ENCODE results near the gene SEL1L3.

SEL1L3 gene

DNA sequence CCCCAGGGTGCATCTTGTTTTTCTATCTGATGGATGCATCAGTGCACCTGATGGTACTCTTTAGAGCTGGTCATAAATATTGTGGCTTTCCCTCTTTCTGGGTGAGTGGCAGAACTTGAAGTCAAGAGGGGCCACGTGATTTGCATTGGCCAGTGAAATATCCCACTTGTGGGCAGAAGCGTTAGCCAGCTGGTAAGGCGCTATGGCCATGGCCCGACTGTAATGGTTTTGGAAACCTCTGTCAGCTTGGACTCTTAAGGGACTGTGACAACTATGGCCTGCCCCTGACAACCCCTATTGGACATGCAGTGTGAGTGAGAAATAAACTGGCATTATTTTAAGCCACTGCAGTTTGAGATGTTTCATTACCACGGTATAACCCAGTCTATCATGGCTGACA lies 72.8 kb downstream of the SEL1L3 start:
- DNase-seq (ENCODE audit: low spot score): no peak

- no peak for DNase-seq (ENCODE audit: low spot score)
Measured at GRCh38 chr4:25788703-25789238, 74.0 kb downstream of the SEL1L3 start.

- no peak for DNase-seq (ENCODE audit: low spot score)
Measured at GRCh38 chr4:25786497-25787065, 76.2 kb downstream of the SEL1L3 start.

DNA sequence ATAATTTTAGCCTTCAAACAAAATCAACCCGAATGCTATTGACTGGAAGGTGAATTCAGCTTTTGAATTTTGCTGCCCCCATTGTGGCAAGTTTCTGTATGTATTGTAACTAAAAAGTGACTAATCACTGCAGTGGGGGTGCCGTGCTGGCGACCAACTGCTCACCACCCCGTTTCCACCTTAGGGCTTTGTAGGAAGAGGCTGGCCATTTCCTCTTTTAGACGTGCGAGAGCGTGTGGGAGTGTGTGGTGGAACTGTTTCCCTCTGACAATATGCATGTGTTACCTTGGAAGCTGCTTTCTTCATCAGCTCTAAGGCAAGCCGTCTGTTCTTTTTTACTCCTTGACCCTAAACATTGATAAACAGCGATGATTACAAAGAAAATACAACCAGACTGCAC lies 78.8 kb downstream of the SEL1L3 start:
- DNase-seq (ENCODE audit: low spot score): peak; percentile 6

- DNase-seq (ENCODE audit: low spot score): no peak
Measured at GRCh38 chr4:25783126-25783525, 79.7 kb downstream of the SEL1L3 start.

GRCh38 chr4:25782482-25782881 lies 80.3 kb downstream of the SEL1L3 start:
- no peak for DNase-seq (ENCODE audit: low spot score)

DNA sequence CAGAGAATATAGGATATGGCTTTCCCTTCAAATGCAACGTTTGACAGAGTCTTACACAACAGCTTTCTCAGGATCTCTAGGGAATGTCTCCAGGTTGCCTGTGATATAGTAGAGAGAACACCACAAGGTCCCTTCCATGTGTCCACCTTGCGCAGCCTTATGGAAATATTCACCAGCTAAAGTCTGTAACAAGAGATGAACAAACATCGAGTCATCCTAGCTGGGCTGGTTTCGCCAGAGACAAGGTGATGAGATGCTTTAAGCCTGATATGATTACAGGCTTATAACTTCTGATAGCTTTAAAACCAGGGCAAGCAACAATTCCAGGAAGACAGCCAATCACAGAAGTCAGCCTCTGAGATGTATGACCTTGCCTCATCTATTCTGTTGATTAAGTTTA lies 83.8 kb downstream of the SEL1L3 start:
- no peak for DNase-seq (ENCODE audit: low spot score)

GRCh38 chr4:25776795-25777194 lies 86.0 kb downstream of the SEL1L3 start:
- DNase-seq (ENCODE audit: low spot score): no peak

DNA sequence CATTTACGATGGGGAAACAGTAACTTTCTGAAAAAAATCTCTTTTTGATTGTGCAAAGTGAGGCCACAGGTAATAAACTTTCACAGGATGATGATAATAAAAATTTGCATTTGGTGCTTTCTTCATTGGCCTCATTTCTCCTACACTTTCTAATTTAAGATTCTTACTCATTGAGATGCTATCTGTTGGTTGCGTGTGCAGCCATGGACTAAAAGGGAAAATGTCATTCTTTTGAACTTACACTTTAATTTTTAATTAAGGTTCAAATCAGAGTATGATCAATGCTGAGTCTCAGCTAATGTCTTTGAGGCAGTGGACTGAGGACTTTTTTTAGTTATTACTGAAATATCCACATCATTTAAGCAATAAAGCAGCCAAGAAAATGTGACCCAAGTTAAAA lies 87.6 kb downstream of the SEL1L3 start:
- DNase-seq (ENCODE audit: low spot score): no peak

DNA sequence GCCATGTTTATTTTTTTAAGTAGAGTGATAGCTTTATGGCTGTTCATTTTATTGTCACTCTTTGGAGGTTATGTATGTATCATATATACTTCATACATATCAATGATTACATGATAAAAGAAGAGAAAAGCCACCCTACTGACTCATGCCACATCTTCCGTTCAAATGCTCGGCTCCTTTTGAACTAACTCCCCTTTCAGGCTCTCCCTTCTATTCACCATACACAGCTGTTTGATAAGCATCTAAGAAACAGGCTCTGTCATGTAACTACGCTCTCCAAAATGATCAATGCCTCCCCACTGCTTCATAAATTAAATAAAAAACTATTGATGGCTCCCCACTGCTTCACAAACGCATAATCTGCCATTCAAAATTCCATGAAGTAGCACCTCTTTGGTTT lies 89.4 kb downstream of the SEL1L3 start:
- DNase-seq (ENCODE audit: low spot score): no peak

GRCh38 chr4:25771672-25772071 lies 91.1 kb downstream of the SEL1L3 start:
- no peak for DNase-seq (ENCODE audit: low spot score)

GRCh38 chr4:25770847-25771246 lies 91.9 kb downstream of the SEL1L3 start:
- DNase-seq (ENCODE audit: low spot score): no peak

DNA sequence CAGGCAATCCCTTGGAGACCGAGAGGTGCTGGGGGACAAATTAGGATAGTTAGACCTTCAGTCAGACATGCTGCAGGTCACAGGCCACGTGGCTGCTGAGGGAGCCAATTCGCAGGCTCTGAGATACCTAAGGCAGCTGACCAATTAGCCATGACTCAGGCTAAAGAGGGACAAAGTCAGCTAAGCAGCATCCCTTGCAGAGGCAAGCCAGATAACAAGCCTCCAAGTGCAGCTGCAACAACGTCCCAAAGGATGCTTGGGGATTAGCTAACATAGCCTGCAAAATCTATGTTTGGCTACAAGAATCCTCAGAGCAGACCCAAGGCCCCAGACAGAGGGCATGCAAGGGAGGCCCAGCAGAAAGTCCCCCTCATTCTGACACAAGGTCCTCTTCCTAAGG lies 93.5 kb downstream of the SEL1L3 start:
- DNase-seq (ENCODE audit: low spot score): no peak

DNA sequence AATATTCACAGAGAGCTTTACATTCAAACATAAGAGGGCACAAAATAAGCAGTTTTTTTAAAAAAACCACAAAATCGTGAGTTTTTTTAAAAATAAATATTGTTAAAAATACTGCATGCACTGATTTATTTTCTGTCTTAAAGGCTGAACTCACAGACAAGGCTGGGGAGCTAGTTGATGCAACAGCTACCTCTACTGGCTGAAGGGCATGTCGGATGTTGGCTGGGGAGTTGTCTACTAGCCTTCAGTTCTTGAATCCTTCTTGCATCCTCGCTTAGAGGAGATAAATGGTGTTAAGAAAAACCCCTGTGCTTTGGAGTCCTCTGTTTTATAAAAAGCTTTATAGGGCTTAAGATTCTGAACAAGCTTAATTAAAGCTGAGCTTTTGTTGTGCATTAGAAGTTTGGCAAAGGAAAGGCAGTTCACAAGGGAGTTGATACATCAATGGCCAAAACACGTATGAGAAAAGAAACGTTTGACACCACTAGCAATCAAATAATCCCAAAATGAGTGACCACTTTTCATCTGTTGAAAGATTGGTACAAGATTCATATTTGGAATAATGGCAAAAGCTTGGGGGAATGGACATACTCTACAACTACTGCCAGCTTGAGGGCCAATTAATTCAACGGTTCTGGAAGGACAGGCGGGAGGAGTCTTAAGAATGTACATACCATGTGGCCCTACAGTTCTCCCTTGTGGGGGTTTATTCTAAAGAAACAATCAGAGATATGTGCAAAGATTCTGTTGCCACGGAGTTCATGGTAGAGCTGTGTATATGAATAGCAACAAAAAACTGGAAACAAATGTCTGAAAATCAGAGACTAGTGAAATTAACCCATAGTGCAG lies 94.7 kb downstream of the SEL1L3 start:
- DNase-seq (ENCODE audit: low spot score): peak; percentile 24

GRCh38 chr4:25760518-25761157 lies 102.2 kb downstream of the SEL1L3 start:
- DNase-seq (ENCODE audit: low spot score): no peak

GRCh38 chr4:25760048-25760447 lies 102.7 kb downstream of the SEL1L3 start:
- no peak for DNase-seq (ENCODE audit: low spot score)

- DNase-seq (ENCODE audit: low spot score): no peak
Measured at GRCh38 chr4:25759101-25759500, 103.7 kb downstream of the SEL1L3 start.

GRCh38 chr4:25757452-25757851 lies 105.3 kb downstream of the SEL1L3 start:
- no peak for DNase-seq (ENCODE audit: low spot score)

GRCh38 chr4:25756503-25756902 lies 106.3 kb downstream of the SEL1L3 start:
- DNase-seq (ENCODE audit: low spot score): no peak

DNA sequence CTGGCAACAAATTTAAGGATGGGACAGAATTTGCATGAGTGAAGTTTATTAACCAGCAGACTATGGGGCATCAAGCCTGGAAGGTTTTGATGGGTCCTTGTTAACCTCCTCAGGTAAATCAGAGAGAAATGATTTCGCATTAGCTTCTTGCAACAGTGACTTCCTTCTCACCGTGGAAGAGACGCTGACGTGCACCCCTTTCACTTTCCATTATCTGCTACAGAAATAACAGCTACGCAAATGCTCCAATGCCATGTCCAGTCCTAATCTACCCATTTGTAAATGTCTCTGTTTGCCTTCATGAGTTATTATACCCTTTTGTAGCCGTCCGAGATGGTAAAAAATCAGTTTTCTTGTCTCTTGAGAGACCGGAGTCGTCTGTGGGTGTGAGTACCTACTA lies 106.9 kb downstream of the SEL1L3 start:
- no peak for DNase-seq (ENCODE audit: low spot score)

- DNase-seq (ENCODE audit: low spot score): no peak
Measured at GRCh38 chr4:25753239-25753638, 109.5 kb downstream of the SEL1L3 start.

- no peak for DNase-seq (ENCODE audit: low spot score)
Measured at GRCh38 chr4:25750874-25751273, 111.9 kb downstream of the SEL1L3 start.

- no peak for DNase-seq (ENCODE audit: low spot score)
Measured at GRCh38 chr4:25749150-25749794, 113.5 kb downstream of the SEL1L3 start.
